ENCODE results near the gene KCTD11.
A peak's percentile ranks its signal among the peaks of the same experiment; 100 is the strongest.

Gene KCTD11

DNA sequence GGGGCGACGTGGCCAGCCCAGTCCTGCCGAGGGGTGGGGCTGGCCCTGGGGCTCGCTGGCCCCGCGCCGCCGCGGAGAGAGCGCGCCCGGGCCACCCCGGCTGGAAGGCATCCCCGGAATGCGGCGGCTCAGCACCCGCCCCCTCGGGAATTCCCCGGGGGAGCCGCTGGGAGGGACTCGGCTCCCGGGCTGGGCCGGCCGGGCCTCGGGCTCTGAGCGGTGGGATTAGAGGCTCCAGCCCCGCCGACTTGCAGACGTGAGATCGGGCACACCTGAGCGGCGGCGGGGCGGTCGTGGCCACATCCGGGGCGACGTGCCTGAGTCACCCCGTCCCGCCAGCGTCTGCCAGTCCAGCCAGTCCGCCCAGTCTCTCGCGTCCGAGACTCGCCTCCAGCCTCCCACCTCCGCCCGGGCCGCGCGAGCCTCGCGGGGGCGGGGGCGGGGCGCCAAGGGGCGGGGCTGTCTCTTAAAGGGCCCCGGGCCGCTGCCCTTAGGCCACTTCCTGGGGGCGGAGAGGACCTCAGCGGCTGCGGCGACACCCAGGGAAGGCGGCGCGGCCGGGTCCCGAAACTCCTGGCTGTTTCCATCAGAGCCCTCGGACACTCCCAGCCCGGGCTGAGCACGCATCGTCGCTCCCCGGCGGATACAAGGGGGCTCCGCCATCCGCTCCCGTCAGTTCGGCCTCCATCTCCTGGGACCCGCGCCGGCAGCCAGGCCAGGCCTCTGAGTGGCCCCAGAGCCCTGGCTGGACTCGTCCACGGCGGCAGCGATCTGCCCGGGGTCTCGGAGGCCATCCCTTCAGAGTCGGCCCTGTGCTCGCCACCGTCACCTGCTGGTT lies at the start of gene KCTD11:
Gene KCTD11, plus strand, starts transcription at position 498 of the 838 bp plus-strand sequence.
- peak; percentile 83 for DNase-seq
- CTCF ChIA-PET = interaction anchor here (0.8 to 4.4 kb wide), 5 partner anchors 16 to 209 kb away, joined by 3 to 29 read pairs (median 3); partner anchors contain the start of genes ACAP1 and NEURL4
- Mint-ChIP-seq H3K36me3 (peaks cover 47% of the 10 kb centered on the region), H3K27ac (peak within 1 kb of the TSS; percentile 76), H3K27me3 (peaks cover 14% of the 10 kb centered on the region), H3K9me3 (no peaks in the 10 kb centered on the region), H3K4me3 (peak within 1 kb of the TSS; percentile 74), H3K4me1 (peaks cover 68% of the 10 kb centered on the region)

DNA sequence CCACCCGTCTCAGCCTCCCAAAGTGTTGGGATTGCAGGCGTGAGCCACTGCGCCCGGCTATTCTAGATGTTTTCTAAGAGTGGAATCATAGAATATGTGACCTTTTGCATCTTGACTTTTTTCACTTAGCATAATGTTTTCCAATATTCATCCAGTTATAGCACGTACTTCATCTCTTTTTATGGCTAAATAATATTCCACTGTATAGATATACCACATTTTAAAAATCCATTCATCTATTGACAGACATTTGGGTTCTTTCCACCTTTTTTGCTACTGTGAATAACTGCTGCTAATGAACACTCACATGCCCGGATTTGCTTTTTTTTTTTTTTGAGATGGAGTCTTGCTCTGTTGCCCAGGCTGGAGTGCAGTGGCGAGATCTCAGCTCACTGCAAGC lies 47.8 kb upstream of the KCTD11 start:
- Mint-ChIP-seq H3K9me3 (no peaks in the 10 kb centered on the region), H3K27ac (peak overlapping the region; percentile 3), H3K27me3 (peaks cover 26% of the 10 kb centered on the region), H3K4me3 (no peak overlapping the region), H3K36me3 (peaks cover 8% of the 10 kb centered on the region), H3K4me1 (peaks cover 18% of the 10 kb centered on the region)
- no peak for DNase-seq
- CTCF ChIA-PET = interaction anchor here (1.1 to 2.5 kb wide), 2 partner anchors 8 to 20 kb away, joined by 4 to 11 read pairs; no protein-coding TSS in a partner anchor

DNA sequence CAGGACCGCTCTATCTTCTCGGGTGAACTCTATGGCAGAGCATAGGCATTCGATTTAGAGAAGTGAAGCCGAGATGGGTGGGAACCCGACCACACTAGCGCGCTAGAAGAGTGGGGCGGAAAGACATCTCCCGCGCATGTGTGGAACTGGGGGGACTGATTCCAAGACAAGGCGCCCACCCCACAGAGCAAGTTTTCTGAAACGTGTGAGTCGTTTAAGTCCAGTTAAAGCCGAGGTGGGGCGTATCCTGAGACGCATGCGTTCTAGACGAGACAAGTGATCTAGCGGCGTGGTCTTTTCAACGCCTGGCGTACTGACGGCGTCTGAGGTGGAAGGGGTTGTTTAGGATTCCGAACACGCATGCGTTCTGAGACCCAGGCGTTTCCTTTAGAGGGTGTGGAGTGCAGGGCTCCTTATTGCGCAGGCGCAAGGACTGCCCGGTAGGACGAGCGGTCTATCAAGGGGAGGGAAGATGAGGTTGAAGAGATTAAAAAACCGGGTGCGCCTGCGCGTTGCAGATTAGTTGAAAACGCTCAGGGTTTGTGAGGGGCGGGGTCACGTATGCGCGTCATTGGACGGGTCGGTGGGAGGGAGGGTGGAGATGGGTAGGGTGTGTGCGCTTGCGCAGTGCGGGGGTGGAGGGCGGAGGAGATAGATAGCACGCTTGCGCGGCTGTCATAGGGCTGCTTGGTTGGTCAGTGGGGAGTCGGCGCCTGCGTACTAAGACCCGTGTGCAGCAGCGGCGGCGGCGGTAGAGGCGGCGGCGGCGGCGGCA lies 44.9 kb upstream of the KCTD11 start, which contains the start of gene EIF5A:
Gene EIF5A, plus strand, starts transcription at position 718 of the 775 bp plus-strand sequence. CDS start 2,008 bp downstream, outside the sequence.
- CTCF ChIA-PET = no interaction called here
- H3K36me3 Mint-ChIP-seq = peaks cover 33% of the 10 kb centered on the region
- no peaks in the 10 kb centered on the region for H3K9me3 Mint-ChIP-seq
- H3K27me3 Mint-ChIP-seq = peaks cover 4% of the 10 kb centered on the region
- peak within 1 kb of the TSS; percentile 96 for H3K4me3 Mint-ChIP-seq
- DNase-seq = peak; percentile 100
- H3K4me1 Mint-ChIP-seq = peaks cover 45% of the 10 kb centered on the region
- peak within 1 kb of the TSS; percentile 100 for H3K27ac Mint-ChIP-seq

DNA sequence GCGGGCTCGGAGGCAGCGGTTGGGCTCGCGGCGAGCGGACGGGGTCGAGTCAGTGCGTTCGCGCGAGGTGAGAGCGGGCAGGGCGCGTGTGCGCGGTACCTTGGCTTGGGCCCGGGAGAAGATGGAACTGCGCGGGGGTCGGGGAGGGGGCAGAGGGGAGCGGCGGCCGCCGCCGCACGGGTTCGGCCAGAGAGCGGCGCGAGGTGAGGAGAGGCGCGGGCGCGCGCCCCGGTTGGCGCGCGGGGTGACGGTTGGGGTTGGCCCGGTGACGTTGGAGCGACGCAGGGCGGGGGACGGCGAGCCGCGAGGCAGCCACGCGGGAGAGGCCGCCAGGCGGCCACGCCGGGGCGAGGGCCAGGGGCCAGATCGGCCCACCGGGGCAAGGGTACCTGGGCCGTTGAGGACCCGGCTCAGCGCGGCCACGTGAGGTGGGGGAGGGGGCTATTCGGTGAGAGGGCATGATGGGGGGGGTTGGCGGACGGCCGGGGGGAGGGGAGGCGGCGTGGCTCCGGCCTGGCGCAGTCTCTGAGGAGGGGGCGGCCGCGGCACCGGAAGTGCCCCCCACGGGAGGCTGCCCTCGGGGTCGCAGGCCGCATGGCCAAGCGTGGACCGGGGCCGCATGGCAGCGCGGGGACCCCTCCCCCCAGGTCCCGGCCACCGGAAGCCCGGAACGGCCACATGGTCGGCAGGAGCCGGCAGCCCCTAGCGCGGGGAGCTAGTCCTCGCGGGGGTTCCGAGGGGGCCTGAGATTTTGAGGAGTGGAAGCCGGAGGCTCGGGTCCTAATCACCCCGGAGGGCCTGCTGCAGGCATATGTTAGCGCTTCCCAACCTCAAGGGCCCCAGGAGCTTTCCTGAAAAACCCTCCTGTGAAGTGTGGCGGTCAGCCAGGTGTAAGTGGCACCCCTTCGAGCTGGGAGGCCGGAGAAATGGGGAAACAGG lies 44.0 kb upstream of the KCTD11 start:
- H3K36me3 Mint-ChIP-seq = peaks cover 40% of the 10 kb centered on the region
- DNase-seq = peak; percentile 72
- H3K4me3 Mint-ChIP-seq = peak overlapping the region; percentile 96
- H3K27ac Mint-ChIP-seq = peak overlapping the region; percentile 100
- H3K4me1 Mint-ChIP-seq = peaks cover 52% of the 10 kb centered on the region
- H3K27me3 Mint-ChIP-seq = peaks cover 4% of the 10 kb centered on the region
- CTCF ChIA-PET = interaction anchor here (3.7 kb wide), 1 partner anchor 28 kb away, joined by 11 read pairs; the partner anchor contains the start of gene ACAP1
- no peaks in the 10 kb centered on the region for H3K9me3 Mint-ChIP-seq

DNA sequence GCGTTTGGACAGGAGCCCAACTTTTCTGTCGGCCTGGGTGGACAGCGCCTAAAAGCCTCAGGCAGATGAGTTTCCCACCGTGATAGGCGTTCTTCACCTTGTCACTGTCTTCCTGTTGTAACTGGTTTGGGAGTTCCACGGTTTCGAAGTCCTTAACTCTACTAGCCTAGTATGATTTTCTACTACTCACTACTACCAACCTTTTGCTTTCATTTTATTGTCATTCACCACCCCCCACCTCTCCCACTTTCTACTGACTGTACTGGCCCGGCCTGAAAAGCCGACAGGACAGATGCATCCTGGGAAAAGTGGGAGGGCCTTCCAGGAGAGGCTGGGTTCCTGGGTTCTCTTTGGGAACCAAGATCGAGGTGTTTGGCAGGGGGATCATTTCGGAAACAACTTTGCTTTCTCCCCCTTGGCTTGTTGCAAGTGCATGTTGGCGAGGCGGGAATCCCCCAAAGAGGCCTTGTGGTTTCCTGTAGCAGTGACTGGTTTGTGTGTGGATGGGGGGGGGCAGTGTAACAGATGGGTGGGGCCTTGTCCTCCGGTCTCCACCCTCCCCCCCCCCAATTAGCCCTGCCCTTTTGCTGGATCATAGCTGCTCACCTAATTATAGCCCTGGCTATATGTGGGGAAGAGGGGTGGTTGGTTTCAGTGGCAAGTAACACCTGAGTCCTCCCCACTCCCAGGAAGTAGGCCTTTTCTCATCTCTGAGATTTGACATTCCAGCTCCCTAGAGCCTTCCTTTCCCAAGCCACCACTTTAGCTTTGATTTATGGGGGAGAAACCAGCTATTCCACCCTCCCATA lies 43.1 kb upstream of the KCTD11 start:
- Mint-ChIP-seq H3K27ac (peak overlapping the region; percentile 100), H3K4me3 (peak overlapping the region; percentile 96), H3K27me3 (no peaks in the 10 kb centered on the region), H3K4me1 (peaks cover 61% of the 10 kb centered on the region), H3K9me3 (no peaks in the 10 kb centered on the region), H3K36me3 (peaks cover 47% of the 10 kb centered on the region)
- CTCF ChIA-PET = interaction anchor here (1.6 to 3.7 kb wide), 3 partner anchors 14 to 28 kb away, joined by 3 to 11 read pairs (median 5); partner anchors contain the start of gene ACAP1
- peak; percentile 88 for DNase-seq

DNA sequence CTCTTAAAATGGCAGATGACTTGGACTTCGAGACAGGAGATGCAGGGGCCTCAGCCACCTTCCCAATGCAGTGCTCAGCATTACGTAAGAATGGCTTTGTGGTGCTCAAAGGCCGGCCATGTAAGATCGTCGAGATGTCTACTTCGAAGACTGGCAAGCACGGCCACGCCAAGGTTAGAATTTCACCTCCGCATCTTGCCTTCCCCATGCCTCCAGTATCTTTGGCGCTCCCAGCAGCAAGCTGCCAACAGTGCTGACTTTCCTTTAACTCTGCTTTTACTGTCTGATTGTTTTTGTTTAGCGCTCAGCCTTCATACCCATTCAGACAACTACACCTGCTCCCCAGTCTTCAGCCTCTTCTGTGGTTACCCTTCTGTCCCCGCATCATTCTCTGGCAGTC lies 42.3 kb upstream of the KCTD11 start:
- Mint-ChIP-seq H3K4me1 (peaks cover 69% of the 10 kb centered on the region), H3K27me3 (no peaks in the 10 kb centered on the region), H3K9me3 (no peaks in the 10 kb centered on the region), H3K27ac (peak overlapping the region; percentile 100), H3K36me3 (peaks cover 55% of the 10 kb centered on the region), H3K4me3 (peak overlapping the region; percentile 96)
- CTCF ChIA-PET = interaction anchor here (1.6 to 3.7 kb wide), 3 partner anchors 14 to 27 kb away, joined by 3 to 11 read pairs (median 5); partner anchors contain the start of gene ACAP1
- DNase-seq = no peak

DNA sequence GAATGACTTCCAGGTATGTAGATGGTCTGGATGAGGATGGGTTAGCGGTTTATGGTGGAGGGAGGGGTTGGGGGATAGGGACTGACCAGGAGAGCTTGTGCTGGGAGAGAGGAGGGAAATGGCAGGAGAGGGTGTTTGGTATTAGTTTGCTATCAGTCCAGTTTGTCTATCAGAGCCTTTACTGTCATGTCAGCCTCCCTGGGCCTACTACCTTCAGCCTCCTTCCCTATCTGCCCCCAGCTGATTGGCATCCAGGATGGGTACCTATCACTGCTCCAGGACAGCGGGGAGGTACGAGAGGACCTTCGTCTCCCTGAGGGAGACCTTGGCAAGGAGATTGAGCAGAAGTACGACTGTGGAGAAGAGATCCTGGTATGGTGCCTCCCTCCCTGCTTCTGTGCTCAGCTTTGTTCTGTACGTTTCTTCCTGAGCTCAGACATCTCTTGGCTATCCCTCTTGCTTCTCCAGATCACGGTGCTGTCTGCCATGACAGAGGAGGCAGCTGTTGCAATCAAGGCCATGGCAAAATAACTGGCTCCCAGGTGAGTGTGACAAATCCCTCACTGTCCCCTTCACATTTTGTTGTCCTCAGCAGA lies 40.8 kb upstream of the KCTD11 start:
- Mint-ChIP-seq H3K4me3 (peak overlapping the region; percentile 25), H3K9me3 (no peaks in the 10 kb centered on the region), H3K27me3 (no peaks in the 10 kb centered on the region), H3K4me1 (peaks cover 72% of the 10 kb centered on the region), H3K36me3 (peaks cover 58% of the 10 kb centered on the region), H3K27ac (peak overlapping the region; percentile 100)
- DNase-seq = no peak
- CTCF ChIA-PET = interaction anchor here (3.7 kb wide), 1 partner anchor 25 kb away, joined by 11 read pairs; the partner anchor contains the start of gene ACAP1

DNA sequence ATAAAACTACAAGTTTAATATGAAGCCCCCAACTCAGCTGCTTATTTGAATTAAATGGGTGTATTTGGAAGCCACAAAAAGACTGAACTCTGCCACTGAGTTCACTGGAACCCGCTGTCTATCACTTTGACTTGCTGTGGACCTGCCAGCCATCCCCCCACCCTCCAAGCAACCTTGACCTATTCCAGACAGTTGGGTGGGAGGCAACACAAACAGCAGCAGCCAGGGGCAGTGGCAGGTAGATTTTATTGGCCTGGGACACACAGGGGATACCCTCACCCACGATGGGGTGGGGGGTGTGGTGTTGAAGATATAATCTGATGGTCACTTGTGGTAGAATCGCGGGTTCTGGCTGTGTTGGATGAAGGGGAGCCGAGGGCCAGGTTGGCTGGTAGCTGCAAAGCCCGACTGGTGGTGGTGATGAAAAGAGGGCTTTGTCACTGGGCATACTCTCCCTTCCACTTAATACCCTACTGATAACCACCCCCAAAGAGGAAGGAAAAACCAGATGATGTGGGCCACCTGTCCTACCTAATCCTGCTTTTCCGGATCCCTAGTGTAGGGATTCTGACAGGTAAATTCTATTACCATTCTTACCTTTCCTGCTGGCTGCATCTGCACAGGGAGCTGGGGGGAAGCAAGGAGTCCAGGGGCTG lies 39.4 kb upstream of the KCTD11 start:
- no peaks in the 10 kb centered on the region for H3K9me3 Mint-ChIP-seq
- no peaks in the 10 kb centered on the region for H3K27me3 Mint-ChIP-seq
- CTCF ChIA-PET = interaction anchor here (0.9 to 4.7 kb wide), 6 partner anchors 11 to 41 kb away, joined by 3 to 16 read pairs (median 4); partner anchors contain the start of gene ACAP1
- peaks cover 60% of the 10 kb centered on the region for H3K36me3 Mint-ChIP-seq
- no peak for DNase-seq
- H3K4me3 Mint-ChIP-seq = peak overlapping the region; percentile 84
- peak overlapping the region; percentile 71 for H3K27ac Mint-ChIP-seq
- peaks cover 69% of the 10 kb centered on the region for H3K4me1 Mint-ChIP-seq

DNA sequence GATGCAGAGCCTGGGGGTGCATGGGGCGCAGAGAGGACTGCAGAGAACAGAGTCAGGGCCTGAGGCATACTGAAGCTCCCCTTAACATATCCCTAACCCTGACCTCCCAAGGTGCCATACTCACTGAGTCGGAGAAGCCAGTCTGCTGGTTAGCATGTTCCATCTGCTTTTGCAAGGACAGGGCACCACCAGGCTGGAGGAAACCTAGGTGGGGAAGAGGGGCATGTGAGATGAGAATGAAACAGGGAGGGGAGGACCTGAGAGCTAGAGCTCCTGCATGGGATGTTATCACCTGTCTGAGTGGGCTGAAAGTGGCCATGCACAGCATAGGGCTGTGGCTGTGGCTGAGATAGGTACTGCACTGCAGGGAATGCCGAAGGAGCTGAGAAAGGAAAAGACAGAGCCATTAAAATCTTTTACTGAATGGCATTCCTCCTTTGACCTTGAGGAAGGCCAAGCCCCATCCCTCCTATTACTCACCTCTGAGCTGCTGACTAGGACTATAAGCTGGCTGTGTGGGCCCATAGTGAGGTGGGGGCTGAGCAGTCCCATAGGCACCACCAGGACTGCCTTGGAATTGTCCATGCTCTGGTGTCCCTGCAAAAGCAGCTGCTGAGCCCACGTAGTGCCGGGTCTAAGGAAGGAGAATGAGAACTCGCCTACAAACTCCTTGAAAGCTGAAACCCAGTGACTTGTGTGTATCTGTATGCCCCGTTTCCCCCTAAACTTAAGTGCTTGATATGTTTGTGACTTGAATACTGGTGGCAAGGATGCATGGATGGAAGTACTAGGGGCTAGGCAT lies 38.7 kb upstream of the KCTD11 start:
- Mint-ChIP-seq H3K9me3 (no peaks in the 10 kb centered on the region), H3K27me3 (no peaks in the 10 kb centered on the region), H3K4me1 (peaks cover 69% of the 10 kb centered on the region), H3K36me3 (peaks cover 64% of the 10 kb centered on the region), H3K4me3 (peak overlapping the region; percentile 84), H3K27ac (peak overlapping the region; percentile 89)
- CTCF ChIA-PET = interaction anchor here (0.9 to 4.7 kb wide), 7 partner anchors 10 to 43 kb away, joined by 3 to 16 read pairs (median 3); partner anchors contain the start of gene ACAP1
- no peak for DNase-seq

DNA sequence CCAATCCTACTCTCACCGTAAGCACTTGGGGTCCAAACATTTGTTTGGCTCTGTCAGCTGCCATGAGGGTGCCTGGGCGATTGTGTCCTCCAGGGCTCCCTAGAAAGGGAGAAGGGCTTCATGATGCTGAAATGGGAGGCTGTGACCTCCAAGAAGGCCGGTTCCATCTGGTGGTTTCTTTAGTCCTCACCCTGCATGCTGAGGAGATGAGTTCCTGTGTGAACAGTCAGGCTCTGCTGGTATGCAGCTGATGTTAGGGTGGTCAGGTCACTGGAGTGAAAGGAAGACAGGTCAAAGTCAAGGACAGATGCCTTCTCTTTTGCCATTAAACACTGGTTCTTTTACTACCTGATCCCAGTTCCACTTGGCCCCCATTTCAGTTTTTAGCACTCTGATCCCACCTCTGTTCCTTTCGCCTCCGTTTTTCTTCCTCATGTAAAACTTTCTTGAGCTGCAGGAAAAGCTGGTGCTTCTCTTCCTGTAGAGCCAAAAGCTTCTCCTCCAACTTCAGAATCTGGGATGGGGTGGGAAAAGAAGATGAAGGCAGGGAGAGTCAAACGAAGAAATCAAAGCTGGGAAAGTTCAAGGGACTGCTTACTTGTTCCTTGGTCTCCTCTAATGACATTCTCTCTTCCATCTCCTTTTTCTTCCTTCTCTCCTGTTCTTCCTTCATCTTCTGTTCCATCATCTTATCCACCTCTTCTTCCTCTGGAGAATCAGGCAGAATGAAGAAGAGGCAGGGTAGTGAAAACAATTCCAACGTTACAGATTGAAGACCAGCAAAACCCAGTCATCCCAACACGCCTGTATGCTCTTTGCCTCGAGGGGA lies 37.9 kb upstream of the KCTD11 start:
- CTCF ChIA-PET = interaction anchor here (0.7 to 4.7 kb wide), 8 partner anchors 9 to 269 kb away, joined by 3 to 16 read pairs (median 4); partner anchors contain the start of gene ACAP1
- no peaks in the 10 kb centered on the region for H3K9me3 Mint-ChIP-seq
- peaks cover 60% of the 10 kb centered on the region for H3K36me3 Mint-ChIP-seq
- peaks cover 63% of the 10 kb centered on the region for H3K4me1 Mint-ChIP-seq
- H3K4me3 Mint-ChIP-seq = peak overlapping the region; percentile 84
- H3K27me3 Mint-ChIP-seq = no peaks in the 10 kb centered on the region
- DNase-seq = no peak
- H3K27ac Mint-ChIP-seq = peak overlapping the region; percentile 89

Measured in activated naive CD4-positive, alpha-beta T cell treated with anti-CD3 and anti-CD28 coated beads, Interleukin-2, amount 10 ng/mL, durations not matched to agents 7 days and 5 days (primary cell).